ENCODE measurements around the gene LARGE1. TPM values are rescaled to one million over a fixed set of nuclear protein-coding genes. Genes with fewer than 3 reads are reported as not detected.

The LARGE1 gene
- total RNA-seq, 1 donor = 22.8 TPM

GRCh38 chr22:33886696-33887095 is 33.6 kb downstream of the LARGE1 start:
- no peaks in the 10 kb centered on the region for H3K27me3 ChIP-seq (ENCODE audit: insufficient read depth, low read length)
- H2AFZ ChIP-seq (ENCODE audit: low read length) = no peak overlapping the region
- DNase-seq (ENCODE audit: insufficient read length, low spot score, missing footprints) = no peak
- no peaks in the 10 kb centered on the region for H3K36me3 ChIP-seq (ENCODE audit: insufficient read depth, low read length)
- no peaks in the 10 kb centered on the region for H3K9me3 ChIP-seq (ENCODE audit: low read depth, low read length)
- no peak overlapping the region for H3K27ac ChIP-seq (ENCODE audit: low read depth, low read length)
- peaks cover 3% of the 10 kb centered on the region for H3K4me1 ChIP-seq (ENCODE audit: insufficient read depth, low read length)
- no peaks in the 10 kb centered on the region for H3K79me2 ChIP-seq (ENCODE audit: insufficient read depth, low read length)
- no peak overlapping the region for H3K4me2 ChIP-seq (ENCODE audit: insufficient read depth, low read length)
- no peak overlapping the region for H3K4me3 ChIP-seq (ENCODE audit: insufficient read depth, low read length)
- no peak for TF ChIP-seq CTCF (IDR thresholded peaks at IDR 0.05; ENCODE audit: extremely low read depth, low read depth, low read length)
- H4K20me1 ChIP-seq (ENCODE audit: insufficient read depth, low read length) = no peaks in the 10 kb centered on the region

GRCh38 chr22:33884829-33885228 is 35.4 kb downstream of the LARGE1 start:
- Histone ChIP-seq H4K20me1 (ENCODE audit: insufficient read depth, low read length) (no peaks in the 10 kb centered on the region), H3K9me3 (ENCODE audit: low read depth, low read length) (no peaks in the 10 kb centered on the region), H3K27me3 (ENCODE audit: insufficient read depth, low read length) (no peaks in the 10 kb centered on the region), H2AFZ (ENCODE audit: low read length) (no peak overlapping the region), H3K79me2 (ENCODE audit: insufficient read depth, low read length) (no peaks in the 10 kb centered on the region), H3K27ac (ENCODE audit: low read depth, low read length) (no peak overlapping the region), H3K4me1 (ENCODE audit: insufficient read depth, low read length) (peaks cover 3% of the 10 kb centered on the region), H3K4me3 (ENCODE audit: insufficient read depth, low read length) (no peak overlapping the region), H3K36me3 (ENCODE audit: insufficient read depth, low read length) (no peaks in the 10 kb centered on the region), H3K4me2 (ENCODE audit: insufficient read depth, low read length) (no peak overlapping the region)
- TF ChIP-seq CTCF (IDR thresholded peaks at IDR 0.05; ENCODE audit: extremely low read depth, low read depth, low read length) = no peak
- DNase-seq (ENCODE audit: insufficient read length, low spot score, missing footprints) = no peak

GRCh38 chr22:33883961-33884808 is 36.1 kb downstream of the LARGE1 start:
- no peak overlapping the region for H3K27ac ChIP-seq (ENCODE audit: low read depth, low read length)
- H3K79me2 ChIP-seq (ENCODE audit: insufficient read depth, low read length) = no peaks in the 10 kb centered on the region
- H3K4me1 ChIP-seq (ENCODE audit: insufficient read depth, low read length) = peaks cover 3% of the 10 kb centered on the region
- no peaks in the 10 kb centered on the region for H3K27me3 ChIP-seq (ENCODE audit: insufficient read depth, low read length)
- no peak for TF ChIP-seq CTCF (IDR thresholded peaks at IDR 0.05; ENCODE audit: extremely low read depth, low read depth, low read length)
- no peak overlapping the region for H3K4me2 ChIP-seq (ENCODE audit: insufficient read depth, low read length)
- no peaks in the 10 kb centered on the region for H3K9me3 ChIP-seq (ENCODE audit: low read depth, low read length)
- H3K36me3 ChIP-seq (ENCODE audit: insufficient read depth, low read length) = no peaks in the 10 kb centered on the region
- DNase-seq (ENCODE audit: insufficient read length, low spot score, missing footprints) = no peak
- H4K20me1 ChIP-seq (ENCODE audit: insufficient read depth, low read length) = no peaks in the 10 kb centered on the region
- H3K4me3 ChIP-seq (ENCODE audit: insufficient read depth, low read length) = no peak overlapping the region
- H2AFZ ChIP-seq (ENCODE audit: low read length) = no peak overlapping the region

- no peaks in the 10 kb centered on the region for H4K20me1 ChIP-seq (ENCODE audit: insufficient read depth, low read length)
- no peaks in the 10 kb centered on the region for H3K36me3 ChIP-seq (ENCODE audit: insufficient read depth, low read length)
- H3K4me1 ChIP-seq (ENCODE audit: insufficient read depth, low read length) = peaks cover 3% of the 10 kb centered on the region
- no peak for DNase-seq (ENCODE audit: insufficient read length, low spot score, missing footprints)
- no peaks in the 10 kb centered on the region for H3K27me3 ChIP-seq (ENCODE audit: insufficient read depth, low read length)
- TF ChIP-seq CTCF (IDR thresholded peaks at IDR 0.05; ENCODE audit: extremely low read depth, low read depth, low read length) = no peak
- H3K4me3 ChIP-seq (ENCODE audit: insufficient read depth, low read length) = no peak overlapping the region
- no peak overlapping the region for H3K4me2 ChIP-seq (ENCODE audit: insufficient read depth, low read length)
- no peak overlapping the region for H3K27ac ChIP-seq (ENCODE audit: low read depth, low read length)
- no peaks in the 10 kb centered on the region for H3K79me2 ChIP-seq (ENCODE audit: insufficient read depth, low read length)
- no peak overlapping the region for H2AFZ ChIP-seq (ENCODE audit: low read length)
- H3K9me3 ChIP-seq (ENCODE audit: low read depth, low read length) = no peaks in the 10 kb centered on the region
Measured at GRCh38 chr22:33883561-33883960, 36.7 kb downstream of the LARGE1 start.

Data from osteoblast (primary cell).